WERI-Rb-1 (cell line): ENCODE data around the gene MYO5C.

ENCODE experiments used
- DNase-seq: peaks from one replicate; pipeline ENCODE4 v3.0.0-alpha.2; 2020
- H3K27ac ChIP-seq: fragments of 250-450 bp; sonication (Bioruptor Pico); 2 replicates; pipeline ENCODE4 v1.5.1; 2020; ENCODE audit warnings: mild to moderate bottlenecking, moderate library complexity
- H3K27me3 ChIP-seq: fragments of 250-450 bp; sonication (Bioruptor Pico); 2 replicates; pipeline ENCODE4 v1.5.1; 2021; ENCODE audit warnings: mild to moderate bottlenecking, low read depth, moderate library complexity; ENCODE audit not compliant: insufficient read depth, severe bottlenecking
- H3K36me3 ChIP-seq: fragments of 250-450 bp; sonication (Bioruptor Pico); 2 replicates; pipeline ENCODE4 v1.5.1; 2020; ENCODE audit warnings: mild to moderate bottlenecking, moderate library complexity
- H3K4me3 ChIP-seq: 2 replicates; pipeline ENCODE4 v1.5.1; 2011; ENCODE audit warnings: low read depth, mild to moderate bottlenecking, control low read depth, low read length
- H3K9me3 ChIP-seq: fragments of 250-450 bp; sonication (Bioruptor Pico); 2 replicates; pipeline ENCODE4 v1.5.1; 2021; ENCODE audit warnings: mild to moderate bottlenecking, moderate library complexity; ENCODE audit not compliant: severe bottlenecking
- CTCF ChIP-seq: IDR thresholded peaks from 2 replicates; pipeline ENCODE4 v1.5.1; 2011; ENCODE audit warnings: low read depth, mild to moderate bottlenecking, control low read depth, inconsistent platforms, low read length

Gene MYO5C

GRCh38 chr15:52280326-52281084 lies 15.1 kb downstream of the MYO5C start:
- Histone ChIP-seq H3K4me3 (no peak overlapping the region), H3K9me3 (no peaks in the 10 kb centered on the region), H3K27ac (no peak overlapping the region), H3K36me3 (peaks cover 12% of the 10 kb centered on the region), H3K27me3 (no peaks in the 10 kb centered on the region)
- DNase-seq, result no peak
- no peak for TF ChIP-seq CTCF

GRCh38 chr15:52278636-52279367 lies 16.8 kb downstream of the MYO5C start:
- TF ChIP-seq CTCF, result no peak
- no peak for DNase-seq
- Histone ChIP-seq H3K27me3 (no peaks in the 10 kb centered on the region), H3K9me3 (no peaks in the 10 kb centered on the region), H3K36me3 (peaks cover 28% of the 10 kb centered on the region), H3K4me3 (no peak overlapping the region), H3K27ac (no peak overlapping the region)

- Histone ChIP-seq H3K9me3 (no peaks in the 10 kb centered on the region), H3K4me3 (no peak overlapping the region), H3K27me3 (no peaks in the 10 kb centered on the region), H3K27ac (no peak overlapping the region), H3K36me3 (peaks cover 28% of the 10 kb centered on the region)
- no peak for DNase-seq
- no peak for TF ChIP-seq CTCF
Observed at GRCh38 chr15:52278135-52278534, 17.5 kb downstream of the MYO5C start.

GRCh38 chr15:52277575-52277974 lies 18.0 kb downstream of the MYO5C start:
- TF ChIP-seq CTCF, result no peak
- Histone ChIP-seq H3K27me3 (no peaks in the 10 kb centered on the region), H3K27ac (no peak overlapping the region), H3K4me3 (no peak overlapping the region), H3K9me3 (no peaks in the 10 kb centered on the region), H3K36me3 (peaks cover 31% of the 10 kb centered on the region)
- DNase-seq, result no peak

- DNase-seq, result no peak
- Histone ChIP-seq H3K36me3 (peaks cover 43% of the 10 kb centered on the region), H3K4me3 (no peak overlapping the region), H3K9me3 (no peaks in the 10 kb centered on the region), H3K27ac (no peak overlapping the region), H3K27me3 (no peaks in the 10 kb centered on the region)
- no peak for TF ChIP-seq CTCF
Observed at GRCh38 chr15:52276256-52276770, 19.3 kb downstream of the MYO5C start.
